ENCODE measurements around the gene RNF157.

The RNF157 gene

DNA sequence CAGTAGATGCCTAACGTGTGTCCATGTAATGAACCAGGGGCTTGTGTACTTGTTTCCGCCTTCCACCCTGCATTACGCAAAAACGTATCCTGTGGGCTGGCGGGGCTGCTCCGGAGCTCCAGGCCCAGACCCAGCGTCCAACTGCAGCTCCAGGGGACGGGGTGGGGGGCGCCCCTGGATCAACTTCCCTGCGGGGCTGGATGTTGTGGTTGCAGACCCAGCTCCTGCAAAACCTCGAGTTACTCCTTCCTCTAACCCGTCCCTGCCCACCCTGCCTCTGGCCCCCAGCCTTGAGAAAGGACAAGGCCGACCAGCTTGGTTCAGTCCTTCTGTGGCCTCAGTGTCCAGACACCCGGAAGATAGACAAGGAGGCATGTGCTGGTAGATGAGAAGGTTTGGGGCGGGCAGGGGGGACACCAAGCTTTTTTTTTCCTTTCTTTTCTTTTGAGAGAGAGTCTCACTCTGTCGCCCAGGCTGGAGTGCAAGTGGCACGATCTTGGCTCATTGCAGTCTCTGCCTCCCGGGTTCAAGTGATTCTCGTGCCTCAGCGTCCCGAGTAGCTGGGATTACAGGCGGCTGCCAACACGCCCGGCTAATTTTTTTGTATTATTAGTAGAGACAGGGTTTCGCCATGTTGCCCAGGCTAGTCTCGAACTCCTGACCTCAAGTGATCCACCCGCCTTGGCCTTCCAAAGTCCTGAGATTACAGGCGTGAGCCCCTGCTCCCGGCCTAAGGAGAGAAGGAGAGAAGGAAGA lies 136.0 kb downstream of the RNF157 start:
- TF ChIP-seq, protein P1, sequence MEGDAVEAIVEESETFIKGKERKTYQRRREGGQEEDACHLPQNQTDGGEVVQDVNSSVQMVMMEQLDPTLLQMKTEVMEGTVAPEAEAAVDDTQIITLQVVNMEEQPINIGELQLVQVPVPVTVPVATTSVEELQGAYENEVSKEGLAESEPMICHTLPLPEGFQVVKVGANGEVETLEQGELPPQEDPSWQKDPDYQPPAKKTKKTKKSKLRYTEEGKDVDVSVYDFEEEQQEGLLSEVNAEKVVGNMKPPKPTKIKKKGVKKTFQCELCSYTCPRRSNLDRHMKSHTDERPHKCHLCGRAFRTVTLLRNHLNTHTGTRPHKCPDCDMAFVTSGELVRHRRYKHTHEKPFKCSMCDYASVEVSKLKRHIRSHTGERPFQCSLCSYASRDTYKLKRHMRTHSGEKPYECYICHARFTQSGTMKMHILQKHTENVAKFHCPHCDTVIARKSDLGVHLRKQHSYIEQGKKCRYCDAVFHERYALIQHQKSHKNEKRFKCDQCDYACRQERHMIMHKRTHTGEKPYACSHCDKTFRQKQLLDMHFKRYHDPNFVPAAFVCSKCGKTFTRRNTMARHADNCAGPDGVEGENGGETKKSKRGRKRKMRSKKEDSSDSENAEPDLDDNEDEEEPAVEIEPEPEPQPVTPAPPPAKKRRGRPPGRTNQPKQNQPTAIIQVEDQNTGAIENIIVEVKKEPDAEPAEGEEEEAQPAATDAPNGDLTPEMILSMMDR (IDR thresholded peaks at IDR 0.05; ENCODE audit: control insufficient read depth, extremely low read depth, insufficient read depth): no peak
- H3K4me3 ChIP-seq (ENCODE audit: low read depth, low read length): peak overlapping the region; percentile 88
- no peak for DNase-seq (ENCODE audit: low read depth)

DNA sequence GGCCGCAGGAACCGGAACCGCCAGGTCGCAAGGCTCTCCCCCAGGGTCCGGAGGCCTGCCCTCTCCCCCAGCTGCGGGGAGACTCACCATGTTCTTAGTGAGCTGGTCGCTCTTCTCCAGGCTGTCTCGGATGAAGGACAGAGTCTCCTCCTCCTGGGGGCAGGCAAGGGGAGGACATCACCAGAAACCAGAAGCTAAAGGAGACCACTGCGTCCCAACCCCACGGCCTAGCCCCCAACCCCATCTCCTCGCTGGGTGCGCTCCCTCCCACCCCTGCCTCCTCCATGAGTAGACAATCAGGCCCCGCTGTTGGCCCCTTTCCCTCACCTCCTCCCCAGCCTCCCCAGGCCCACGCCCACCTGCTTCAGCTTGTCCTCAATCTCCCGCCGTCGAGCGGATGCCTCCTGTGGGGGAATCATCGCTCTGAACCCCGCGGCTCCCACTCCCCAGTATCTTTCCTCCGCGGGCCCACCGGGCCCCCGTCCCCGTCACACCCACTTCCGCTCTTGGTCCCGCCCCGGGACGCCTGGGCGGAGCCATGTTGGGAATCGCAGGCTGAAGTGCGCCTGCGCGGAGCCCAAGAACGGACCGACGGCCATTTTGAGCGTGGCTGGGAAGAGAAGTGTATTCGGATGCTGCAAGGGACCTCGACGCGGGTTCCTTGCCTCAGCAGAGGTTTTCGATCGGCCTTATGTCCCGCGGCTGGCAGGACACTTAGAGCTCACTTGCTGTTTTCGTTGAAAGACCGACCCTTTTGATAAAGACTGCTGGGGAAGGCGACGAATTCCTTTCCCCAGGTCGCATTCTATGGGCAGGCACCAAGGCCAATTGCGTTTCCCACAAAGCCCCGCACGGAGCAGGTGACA lies 136.8 kb downstream of the RNF157 start, which contains the start of gene EXOC7:
TSS of gene EXOC7 (minus strand) at position 514 of the 866 bp plus-strand sequence. CDS start at position 419, 95 bp downstream.
- TF ChIP-seq, protein P1 (IDR thresholded peaks at IDR 0.05; ENCODE audit: control insufficient read depth, extremely low read depth, insufficient read depth): no peak

DNA sequence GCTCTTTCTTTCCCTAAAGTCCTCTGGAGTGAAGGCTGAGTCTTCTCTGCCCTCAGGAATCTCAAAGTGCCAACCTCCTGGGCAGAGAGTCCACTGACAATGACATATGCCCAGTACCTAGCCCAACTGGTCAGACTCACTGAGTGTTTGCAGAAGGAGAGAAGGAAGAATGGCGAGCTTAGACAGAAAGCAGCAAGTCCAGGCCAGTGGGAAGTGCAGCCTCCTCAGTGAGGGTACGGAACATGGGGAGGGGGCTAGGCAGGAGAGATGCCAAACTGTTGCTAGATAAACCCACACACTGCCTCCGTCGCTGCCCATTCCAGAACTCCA lies 137.4 kb downstream of the RNF157 start:
- peak overlapping the region; percentile 88 for H3K4me3 ChIP-seq (ENCODE audit: low read depth, low read length)
- DNase-seq (ENCODE audit: low read depth): peak; percentile 25
- TF ChIP-seq, protein P1 (IDR thresholded peaks at IDR 0.05; ENCODE audit: control insufficient read depth, extremely low read depth, insufficient read depth): no peak

More for the DNA sequence above, 136.8 kb downstream of the RNF157 start, which contains the start of gene EXOC7:
- peak; percentile 56 for DNase-seq (ENCODE audit: low read depth)
- H3K4me3 ChIP-seq (ENCODE audit: low read depth, low read length): peak within 1 kb of the TSS; percentile 88

DNA sequence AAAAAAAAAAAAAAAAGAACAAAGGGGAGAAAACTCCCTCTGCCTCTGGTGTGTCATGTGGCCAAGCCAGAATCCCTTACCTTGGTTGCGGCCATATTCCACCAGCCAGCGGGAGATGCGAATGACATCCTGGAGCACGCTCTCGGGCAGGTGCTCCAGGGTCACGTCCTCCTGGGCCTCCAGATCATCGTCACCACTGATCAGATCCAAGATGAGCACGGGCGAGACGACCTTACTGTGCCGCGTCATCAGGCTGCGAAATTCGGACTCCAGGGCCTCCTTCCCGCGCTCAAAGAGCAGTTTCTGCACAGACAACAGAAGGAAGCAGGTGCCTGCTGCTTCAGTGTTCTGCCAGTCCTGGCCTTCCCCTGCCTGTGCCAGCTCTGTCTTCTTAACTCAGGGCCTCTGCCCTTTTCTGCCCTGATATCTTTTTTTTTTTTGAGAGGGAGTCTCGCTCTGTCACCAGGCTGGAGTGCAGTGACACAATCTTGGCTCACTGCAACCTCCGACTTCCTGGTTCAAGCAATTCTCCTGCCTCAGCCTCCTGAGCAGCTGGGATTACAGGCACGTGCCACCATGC lies 142.5 kb downstream of the RNF157 start:
- no peak overlapping the region for H3K4me3 ChIP-seq (ENCODE audit: low read depth, low read length)
- TF ChIP-seq, protein P1 (IDR thresholded peaks at IDR 0.05; ENCODE audit: control insufficient read depth, extremely low read depth, insufficient read depth): no peak
- no peak for DNase-seq (ENCODE audit: low read depth)

DNA sequence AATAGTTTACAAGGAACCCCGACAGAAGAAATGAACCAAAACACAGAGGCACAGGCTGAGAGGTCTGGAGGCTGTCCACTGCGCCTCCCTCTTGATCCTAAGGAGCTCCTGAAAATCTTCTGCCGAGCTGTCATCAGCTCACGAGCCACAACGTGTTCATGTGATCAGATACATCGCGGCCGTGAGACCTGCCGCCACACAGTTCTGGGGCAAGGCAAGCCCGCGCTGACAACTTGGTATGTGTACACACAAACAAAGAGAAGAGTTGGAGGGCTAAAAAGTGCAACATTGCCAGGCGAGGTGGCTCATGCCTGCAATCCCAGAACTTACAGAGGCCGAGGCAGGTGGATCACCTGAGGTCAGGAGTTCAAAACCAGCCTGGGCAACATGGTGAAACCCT lies 144.3 kb downstream of the RNF157 start:
- no peak overlapping the region for H3K4me3 ChIP-seq (ENCODE audit: low read depth, low read length)
- TF ChIP-seq, protein P1 (IDR thresholded peaks at IDR 0.05; ENCODE audit: control insufficient read depth, extremely low read depth, insufficient read depth): no peak
- DNase-seq (ENCODE audit: low read depth): no peak

DNA sequence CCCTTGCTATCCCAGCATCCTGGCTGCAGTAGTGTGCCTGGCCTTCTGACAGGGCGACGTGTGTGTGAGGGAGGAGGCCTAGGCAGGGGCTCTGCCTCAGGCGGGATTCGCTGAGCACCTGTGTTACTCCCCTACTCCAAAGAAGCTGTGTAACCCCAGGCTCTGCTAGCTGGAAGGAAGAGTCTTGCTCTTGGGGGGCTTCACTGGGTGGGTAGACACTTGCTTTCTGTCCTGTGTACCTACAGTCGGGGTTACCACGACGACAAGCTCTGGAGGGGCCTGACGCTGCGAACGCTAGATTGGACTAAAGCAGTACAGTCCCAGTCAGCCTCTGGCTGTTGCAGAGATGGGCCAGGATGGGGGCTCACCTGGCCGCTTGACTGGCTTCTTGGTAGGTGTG lies 146.2 kb downstream of the RNF157 start:
- TF ChIP-seq, protein P1 (IDR thresholded peaks at IDR 0.05; ENCODE audit: control insufficient read depth, extremely low read depth, insufficient read depth): no peak
- DNase-seq (ENCODE audit: low read depth): no peak
- no peak overlapping the region for H3K4me3 ChIP-seq (ENCODE audit: low read depth, low read length)
